Putamen (tissue), 1 donor: ENCODE measurements around the gene PIAS1.
"Not testable (repeated sequence)": the region's sequence is repeated elsewhere in the genome, so short reads cannot be mapped to it uniquely, and the experiment has no call there.

Experiments
- DNase-seq: peaks from one replicate; pipeline ENCODE4 v3.0.0-alpha.2; 2016; ENCODE audit warnings: low spot score

Gene PIAS1

GRCh38 chr15:68203486-68203885, 149.4 kb downstream of the PIAS1 start:
- no peak for DNase-seq

GRCh38 chr15:68203956-68204355, 149.8 kb downstream of the PIAS1 start:
- DNase-seq = no peak

GRCh38 chr15:68204361-68204760, 150.2 kb downstream of the PIAS1 start:
- DNase-seq = no peak

GRCh38 chr15:68204776-68205557, 150.9 kb downstream of the PIAS1 start, which contains the start of gene CALML4:
Gene CALML4, minus strand, starts transcription at chr15:68205332. Its CDS starts 85 bp downstream, at chr15:68205247.
- DNase-seq = no peak

GRCh38 chr15:68205558-68205944, 151.4 kb downstream of the PIAS1 start:
- no peak for DNase-seq

GRCh38 chr15:68205954-68206539, 151.9 kb downstream of the PIAS1 start:
- peak; percentile 35 for DNase-seq

- no peak for DNase-seq
Observed at GRCh38 chr15:68206711-68207151, 152.6 kb downstream of the PIAS1 start.

- no peak for DNase-seq
Observed at GRCh38 chr15:68207176-68207935, 153.2 kb downstream of the PIAS1 start.

- DNase-seq = no peak
Observed at GRCh38 chr15:68208136-68208535, 154.0 kb downstream of the PIAS1 start.

GRCh38 chr15:68208636-68209240, 154.6 kb downstream of the PIAS1 start:
- no peak for DNase-seq

GRCh38 chr15:68209272-68209671, 155.2 kb downstream of the PIAS1 start:
- DNase-seq = no peak

GRCh38 chr15:68209735-68210408, 155.8 kb downstream of the PIAS1 start:
- no peak for DNase-seq

- no peak for DNase-seq
Observed at GRCh38 chr15:68210409-68210756, 156.3 kb downstream of the PIAS1 start.

- peak; percentile 62 for DNase-seq
Observed at GRCh38 chr15:68210821-68211655, 156.9 kb downstream of the PIAS1 start.

GRCh38 chr15:68211656-68212320, 157.7 kb downstream of the PIAS1 start:
- no peak for DNase-seq

- not testable (repeated sequence) for DNase-seq
Observed at GRCh38 chr15:68213491-68213845, 159.4 kb downstream of the PIAS1 start.

- no peak for DNase-seq
Observed at GRCh38 chr15:68213991-68214837, 160.1 kb downstream of the PIAS1 start.

- no peak for DNase-seq
Observed at GRCh38 chr15:68214838-68215254, 160.7 kb downstream of the PIAS1 start.

- no peak for DNase-seq
Observed at GRCh38 chr15:68217341-68217740, 163.2 kb downstream of the PIAS1 start.

- no peak for DNase-seq
Observed at GRCh38 chr15:68218331-68218730, 164.2 kb downstream of the PIAS1 start.
